ENCODE results near the gene RNU6-9. TPM values are rescaled to one million over a fixed set of nuclear protein-coding genes. Genes with fewer than 3 reads are reported as not detected.

RNU6-9 gene
- total RNA-seq = not detected in 2 replicates

GRCh38 chr19:892894-893689 lies at the start of gene RNU6-9, which contains the start of gene MED16:
TSS of gene RNU6-9 (plus strand) at chr19:893484.
TSS of gene MED16 (minus strand) at chr19:893187. CDS start at chr19:891131, 2,056 bp downstream.

GRCh38 chr19:852136-853013 lies 40.9 kb upstream of the RNU6-9 start, which contains the start of gene ELANE:
TSS of gene ELANE (plus strand) at chr19:852303. CDS start at chr19:852329, 26 bp downstream.

GRCh38 chr19:858868-859843 lies 34.1 kb upstream of the RNU6-9 start, which contains the start of gene CFD:
TSS of gene CFD (plus strand) at chr19:859664. CDS start at chr19:859690, 26 bp downstream.

GRCh38 chr19:913080-913748 lies 19.9 kb downstream of the RNU6-9 start, which contains the start of gene R3HDM4:
TSS of gene R3HDM4 (minus strand) at chr19:913219. CDS start at chr19:913157, 62 bp downstream.

GRCh38 chr19:917323-918151 lies 24.3 kb downstream of the RNU6-9 start, which contains the start of gene KISS1R:
TSS of gene KISS1R (plus strand) at chr19:917333. CDS start at chr19:917503, 170 bp downstream.

GRCh38 chr19:925526-926322 lies 32.4 kb downstream of the RNU6-9 start, which contains the start of gene ARID3A:
TSS of gene ARID3A (plus strand) at chr19:926035. CDS start at chr19:929529, 3,494 bp downstream.

Other genes with a start within 250 kb of the RNU6-9 start
- 29.8 and 30.6 TPM in 2 replicates for gene RNF126, start 230.3 kb upstream of the RNU6-9 start, total RNA-seq
- 58.3 and 76.3 TPM in 2 replicates for gene FSTL3, start 217.1 kb upstream of the RNU6-9 start, total RNA-seq
- gene PRSS57, start 198.0 kb upstream of the RNU6-9 start, total RNA-seq = not detected in 2 replicates
- 46.4 and 55.6 TPM in 2 replicates for gene PALM, start 184.5 kb upstream of the RNU6-9 start, total RNA-seq
- gene MISP, start 142.4 kb upstream of the RNU6-9 start, total RNA-seq = not detected in 2 replicates
- 139 and 147 TPM in 2 replicates for gene PTBP1, start 96.0 kb upstream of the RNU6-9 start, total RNA-seq
- 0.10 and 0.44 TPM in 2 replicates for gene PLPPR3, start 71.5 kb upstream of the RNU6-9 start, total RNA-seq
- not detected in 2 replicates for gene AZU1, start 65.6 kb upstream of the RNU6-9 start, total RNA-seq
- gene PRTN3, start 52.5 kb upstream of the RNU6-9 start, total RNA-seq = not detected in 2 replicates
- gene ELANE, start 41.2 kb upstream of the RNU6-9 start, total RNA-seq = 4.6 and 5.4 TPM in 2 replicates
- 1,761 and 1,927 TPM in 2 replicates for gene CFD, start 33.8 kb upstream of the RNU6-9 start, total RNA-seq
- gene MED16, start 297 bp upstream of the RNU6-9 start, total RNA-seq = 30.8 and 34.1 TPM in 2 replicates
- 42.6 and 50.5 TPM in 2 replicates for gene R3HDM4, start 19.7 kb downstream of the RNU6-9 start, total RNA-seq
- gene KISS1R, start 23.8 kb downstream of the RNU6-9 start, total RNA-seq = not detected in 2 replicates
- 2.6 and 4.9 TPM in 2 replicates for gene ARID3A, start 32.6 kb downstream of the RNU6-9 start, total RNA-seq
- 25.3 and 36.2 TPM in 2 replicates for gene WDR18, start 90.9 kb downstream of the RNU6-9 start, total RNA-seq
- gene GRIN3B, start 106.9 kb downstream of the RNU6-9 start, total RNA-seq = 0.88 and 1.2 TPM in 2 replicates
- gene TMEM259, start 127.6 kb downstream of the RNU6-9 start, total RNA-seq = 99.7 and 104 TPM in 2 replicates
- not detected in 2 replicates for gene RNU6-2, start 128.0 kb downstream of the RNU6-9 start, total RNA-seq
- 149 and 154 TPM in 2 replicates for gene CNN2, start 133.1 kb downstream of the RNU6-9 start, total RNA-seq
- 2.7 and 3.6 TPM in 2 replicates for gene ABCA7, start 146.6 kb downstream of the RNU6-9 start, total RNA-seq
- 0.37 and 0.39 TPM in 2 replicates for gene ARHGAP45, start 173.7 kb downstream of the RNU6-9 start, total RNA-seq
- 191 and 315 TPM in 2 replicates for gene POLR2E, start 201.9 kb downstream of the RNU6-9 start, total RNA-seq
- gene GPX4, start 210.5 kb downstream of the RNU6-9 start, total RNA-seq = 470 and 535 TPM in 2 replicates

Measured in cardiac ventricle fibroblast (primary cell).